Lower leg skin (tissue), 3 donors: ENCODE results near the gene TSG101.

Experiments used
- CTCF ChIP-seq, 3 donors: fragments of 450-650 bp; IDR thresholded peaks; one replicate each; pipeline ENCODE4 v1.5.1; 2016; ENCODE audit warnings: antibody characterized with exemption in 3 of 3, mild to moderate bottlenecking in 3 of 3, moderate library complexity in 2 of 3
- POLR2A ChIP-seq, 2 donors: fragments of 450-650 bp; IDR thresholded peaks; one replicate each; pipeline ENCODE4 v1.6.1; 2016 to 2017; ENCODE audit warnings: antibody characterized with exemption in 2 of 2, mild to moderate bottlenecking in 1 of 2, moderate library complexity in 1 of 2

GRCh38 chr11:18522388-18522787 lies 4.4 kb downstream of the TSG101 start:
- no peak for TF ChIP-seq CTCF (IDR thresholded peaks at IDR 0.05)
- no peak for TF ChIP-seq POLR2A (IDR thresholded peaks at IDR 0.05)
